Measurements from ENCODE around the gene COL20A1.

DNA sequence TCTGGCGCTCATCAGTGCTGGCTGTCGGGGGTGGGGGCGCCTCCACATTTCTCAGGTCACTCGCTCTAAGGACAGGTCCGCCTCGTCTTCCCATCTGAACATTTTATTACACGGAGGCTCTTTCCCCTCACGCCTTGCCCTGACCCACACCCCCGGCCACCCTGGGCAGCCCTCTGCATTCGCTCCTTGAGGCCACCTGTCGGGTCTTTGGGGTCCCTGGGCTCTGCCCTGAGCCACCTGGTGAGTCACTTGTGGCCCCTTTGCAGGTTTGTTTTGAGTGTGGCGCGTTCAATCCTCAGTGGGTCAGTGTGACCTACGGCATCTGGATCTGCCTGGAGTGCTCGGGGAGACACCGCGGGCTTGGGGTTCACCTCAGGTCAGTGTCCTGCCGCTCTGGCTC, 17.2 kb upstream of the COL20A1 start:
- TF ChIP-seq, protein P1, sequence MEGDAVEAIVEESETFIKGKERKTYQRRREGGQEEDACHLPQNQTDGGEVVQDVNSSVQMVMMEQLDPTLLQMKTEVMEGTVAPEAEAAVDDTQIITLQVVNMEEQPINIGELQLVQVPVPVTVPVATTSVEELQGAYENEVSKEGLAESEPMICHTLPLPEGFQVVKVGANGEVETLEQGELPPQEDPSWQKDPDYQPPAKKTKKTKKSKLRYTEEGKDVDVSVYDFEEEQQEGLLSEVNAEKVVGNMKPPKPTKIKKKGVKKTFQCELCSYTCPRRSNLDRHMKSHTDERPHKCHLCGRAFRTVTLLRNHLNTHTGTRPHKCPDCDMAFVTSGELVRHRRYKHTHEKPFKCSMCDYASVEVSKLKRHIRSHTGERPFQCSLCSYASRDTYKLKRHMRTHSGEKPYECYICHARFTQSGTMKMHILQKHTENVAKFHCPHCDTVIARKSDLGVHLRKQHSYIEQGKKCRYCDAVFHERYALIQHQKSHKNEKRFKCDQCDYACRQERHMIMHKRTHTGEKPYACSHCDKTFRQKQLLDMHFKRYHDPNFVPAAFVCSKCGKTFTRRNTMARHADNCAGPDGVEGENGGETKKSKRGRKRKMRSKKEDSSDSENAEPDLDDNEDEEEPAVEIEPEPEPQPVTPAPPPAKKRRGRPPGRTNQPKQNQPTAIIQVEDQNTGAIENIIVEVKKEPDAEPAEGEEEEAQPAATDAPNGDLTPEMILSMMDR (IDR thresholded peaks at IDR 0.05), result no peak
- TF ChIP-seq POLR2A (IDR thresholded peaks at IDR 0.05), result no peak

All from testis (tissue), 2 donors.